ENCODE results near the gene PDE9A. TPM values are rescaled to one million over a fixed set of nuclear protein-coding genes. Genes with fewer than 3 reads are reported as not detected.

Gene PDE9A
- total RNA-seq, 1 experiment from 2014 or later = 31.9 TPM

GRCh38 chr21:42763581-42764442 lies 110.4 kb downstream of the PDE9A start:
- H3K9ac ChIP-seq (ENCODE audit: extremely low read depth, insufficient read length, low read length) = no peak overlapping the region
- no peak overlapping the region for H3K4ac ChIP-seq (ENCODE audit: low read depth, low read length)
- TF ChIP-seq, protein P1, sequence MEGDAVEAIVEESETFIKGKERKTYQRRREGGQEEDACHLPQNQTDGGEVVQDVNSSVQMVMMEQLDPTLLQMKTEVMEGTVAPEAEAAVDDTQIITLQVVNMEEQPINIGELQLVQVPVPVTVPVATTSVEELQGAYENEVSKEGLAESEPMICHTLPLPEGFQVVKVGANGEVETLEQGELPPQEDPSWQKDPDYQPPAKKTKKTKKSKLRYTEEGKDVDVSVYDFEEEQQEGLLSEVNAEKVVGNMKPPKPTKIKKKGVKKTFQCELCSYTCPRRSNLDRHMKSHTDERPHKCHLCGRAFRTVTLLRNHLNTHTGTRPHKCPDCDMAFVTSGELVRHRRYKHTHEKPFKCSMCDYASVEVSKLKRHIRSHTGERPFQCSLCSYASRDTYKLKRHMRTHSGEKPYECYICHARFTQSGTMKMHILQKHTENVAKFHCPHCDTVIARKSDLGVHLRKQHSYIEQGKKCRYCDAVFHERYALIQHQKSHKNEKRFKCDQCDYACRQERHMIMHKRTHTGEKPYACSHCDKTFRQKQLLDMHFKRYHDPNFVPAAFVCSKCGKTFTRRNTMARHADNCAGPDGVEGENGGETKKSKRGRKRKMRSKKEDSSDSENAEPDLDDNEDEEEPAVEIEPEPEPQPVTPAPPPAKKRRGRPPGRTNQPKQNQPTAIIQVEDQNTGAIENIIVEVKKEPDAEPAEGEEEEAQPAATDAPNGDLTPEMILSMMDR (conservative IDR thresholded peaks at IDR 0.05) = no peak
- H4K20me1 ChIP-seq (ENCODE audit: control insufficient read depth, insufficient read depth, insufficient read length) = no peaks in the 10 kb centered on the region
- Mint-ChIP-seq H3K4me1 (no peaks in the 10 kb centered on the region), H3K36me3 (ENCODE audit: insufficient read depth in 1 of 3, low read depth in 3 of 3) (peaks cover 45 to 79% (median 63%) of the 10 kb centered on the region in 3 experiments), H3K9me3 (no peaks in the 10 kb centered on the region), H3K4me3 (no peak overlapping the region), H3K27me3 (ENCODE audit: low read depth) (no peaks in the 10 kb centered on the region; the same call in 1 of the 2 replicates), H3K27ac (no peak overlapping the region)
- no peak for DNase-seq
- no peak overlapping the region for H3K4me2 ChIP-seq (ENCODE audit: insufficient read depth, insufficient read length, low read length)
- no peak overlapping the region for H4K8ac ChIP-seq (replicated peaks; ENCODE audit: insufficient read length, low read depth, low read length)
- no peak overlapping the region for H2AFZ ChIP-seq (ENCODE audit: low read length)
- H2BK20ac ChIP-seq (ENCODE audit: low read depth, low read length, poor library complexity, severe bottlenecking) = no peak overlapping the region
- no peaks in the 10 kb centered on the region for H3K4me1 ChIP-seq (ENCODE audit: insufficient read depth, low read length)
- H2BK5ac ChIP-seq (ENCODE audit: insufficient read length, low read length) = no peak overlapping the region
- no peak overlapping the region for H3T11ph ChIP-seq (ENCODE audit: low read length)
- no peaks in the 10 kb centered on the region for H3K79me1 ChIP-seq (ENCODE audit: insufficient read depth, low read depth, low read length, poor library complexity, severe bottlenecking)
- WGBS (ENCODE audit: extremely low coverage, insufficient read length, low lambda C conversion rate) = no CpG with 5 or more reads among the region's 25 CpGs
- no peak overlapping the region for H2BK12ac ChIP-seq (ENCODE audit: insufficient read length, low read depth, low read length)
- H3K79me2 ChIP-seq (ENCODE audit: insufficient read depth, low read length) = no peaks in the 10 kb centered on the region
- H2BK120ac ChIP-seq (ENCODE audit: low read depth, low read length, poor library complexity, severe bottlenecking) = no peak overlapping the region
- no peak overlapping the region for H4K91ac ChIP-seq (ENCODE audit: insufficient read length, low read depth, low read length)
- H3K18ac ChIP-seq (ENCODE audit: insufficient read length, low read depth, low read length) = no peak overlapping the region
- no peak overlapping the region for H3K23ac ChIP-seq (ENCODE audit: insufficient read length, low read depth, low read length)
- no peaks in the 10 kb centered on the region for H3K9me3 ChIP-seq (ENCODE audit: control insufficient read depth, low read depth, low read length)
- no peak overlapping the region for H2AK5ac ChIP-seq (ENCODE audit: insufficient read length, low read length)
- H3K14ac ChIP-seq (ENCODE audit: insufficient read depth, low read length) = no peak overlapping the region
- H3K56ac ChIP-seq (ENCODE audit: insufficient read length, low read depth, low read length) = no peak overlapping the region
- no peak overlapping the region for H4K5ac ChIP-seq (ENCODE audit: insufficient read length, low read depth, low read length)
- H2BK15ac ChIP-seq (ENCODE audit: low read depth, low read length) = no peak overlapping the region
- H3K23me2 ChIP-seq (ENCODE audit: insufficient read length, low read depth, low read length, poor library complexity, severe bottlenecking) = no peaks in the 10 kb centered on the region
- H3K27ac ChIP-seq (ENCODE audit: insufficient read length, low read depth, low read length) = no peak overlapping the region
- no peaks in the 10 kb centered on the region for H3K27me3 ChIP-seq (ENCODE audit: insufficient read depth, low read length)
